Measurements from ENCODE around the gene APOL1.

Gene APOL1

DNA sequence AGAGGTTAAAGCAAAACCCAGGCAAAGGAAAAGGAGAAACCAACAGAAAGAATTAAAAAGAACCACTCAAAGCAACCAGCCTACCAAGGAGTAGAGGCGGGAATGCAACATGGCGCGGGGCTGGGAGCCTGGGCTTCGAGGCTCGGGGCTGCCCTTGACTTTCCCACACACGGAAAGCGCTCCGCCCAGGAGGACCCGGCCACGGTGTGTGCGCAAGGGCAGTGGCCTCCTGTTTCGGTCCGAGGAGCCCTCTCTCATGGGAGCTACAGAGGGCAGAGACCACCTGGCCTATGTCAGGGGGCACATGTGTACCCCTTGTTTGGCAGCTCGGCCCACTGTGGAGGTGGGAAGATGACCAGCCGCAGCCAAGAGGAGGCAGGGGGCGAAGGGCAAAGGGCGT is 55.9 kb downstream of the APOL1 start:
- no peak for DNase-seq (ENCODE audit: low read depth, low spot score)

DNA sequence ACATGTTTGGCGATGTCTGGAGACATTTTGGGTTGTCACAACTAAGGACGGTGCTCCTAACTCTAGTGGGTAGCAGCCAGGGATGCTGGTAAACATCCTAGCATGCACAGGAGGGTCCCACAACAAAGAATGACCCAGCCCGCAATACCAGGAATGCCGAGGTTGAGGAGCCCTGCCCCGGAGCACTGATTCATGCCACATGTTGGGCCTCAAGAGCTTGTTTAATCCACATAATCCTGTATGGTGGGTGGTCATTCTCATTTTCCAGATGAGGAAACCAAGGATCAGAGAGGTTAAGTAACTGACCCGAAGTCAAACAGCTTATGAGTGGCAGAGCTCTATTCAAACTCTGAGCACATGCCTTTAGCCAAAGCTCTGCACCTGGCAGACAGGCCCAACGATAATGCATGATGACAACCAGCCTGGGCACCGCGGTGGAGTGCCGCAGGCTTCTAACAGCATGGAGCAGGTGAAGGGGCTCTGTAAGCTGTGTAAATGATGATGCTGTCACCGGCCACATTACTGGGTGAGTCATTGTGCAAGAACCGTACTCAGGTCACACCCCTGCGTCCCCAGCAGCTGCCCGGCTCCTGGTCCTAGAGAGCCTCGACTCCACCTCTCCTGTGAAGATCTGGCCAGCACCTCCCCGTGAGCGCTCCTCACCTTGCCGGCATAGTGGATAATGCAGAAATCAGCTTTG is 58.6 kb downstream of the APOL1 start:
- DNase-seq (ENCODE audit: low read depth, low spot score): no peak

DNA sequence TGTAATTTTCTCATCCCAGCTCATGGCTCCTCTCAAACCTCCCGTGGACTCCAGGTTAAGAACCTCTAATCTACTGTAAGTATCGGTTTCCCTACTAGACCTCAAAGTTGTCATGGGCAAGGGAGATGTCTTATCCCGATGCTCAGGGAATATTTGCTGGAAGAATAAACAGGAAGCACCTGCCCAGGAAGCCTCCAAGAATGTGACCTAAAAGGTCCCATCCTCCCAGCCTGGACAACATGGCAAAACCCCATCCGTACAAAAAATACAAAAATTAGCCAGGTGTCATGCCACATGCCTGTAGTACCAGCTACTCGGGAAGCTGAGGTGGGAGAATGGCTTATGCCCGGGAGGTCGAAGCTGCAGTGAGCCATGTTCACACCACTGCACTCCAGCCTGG is 62.4 kb downstream of the APOL1 start:
- DNase-seq (ENCODE audit: low read depth, low spot score): no peak

DNA sequence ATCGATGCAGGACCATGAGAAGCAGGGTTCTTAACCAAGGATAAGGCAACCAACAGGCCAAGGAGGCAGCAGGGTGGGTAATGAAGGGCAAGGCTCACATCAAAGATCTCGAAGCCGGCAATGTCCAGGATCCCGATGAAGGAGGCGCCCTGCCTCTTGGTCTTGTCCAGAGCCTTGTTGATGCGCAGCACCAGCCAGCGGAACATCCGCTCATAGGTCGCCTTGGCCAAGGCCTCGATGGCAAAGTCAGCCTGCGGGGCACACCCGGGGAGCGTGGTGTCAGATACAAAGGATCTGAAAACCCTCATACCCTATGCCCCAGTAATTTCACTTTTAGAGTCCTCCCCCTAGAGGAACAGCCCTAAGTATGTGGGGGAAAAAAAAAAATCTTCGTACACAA is 63.5 kb downstream of the APOL1 start:
- no peak for DNase-seq (ENCODE audit: low read depth, low spot score)
